ENCODE results near the gene SMCHD1. TPM values are rescaled to one million over a fixed set of nuclear protein-coding genes. Genes with fewer than 3 reads are reported as not detected.

SMCHD1 gene
- total RNA-seq, 2 donors from 2014 or later = 56.0 to 65.1 TPM

DNA sequence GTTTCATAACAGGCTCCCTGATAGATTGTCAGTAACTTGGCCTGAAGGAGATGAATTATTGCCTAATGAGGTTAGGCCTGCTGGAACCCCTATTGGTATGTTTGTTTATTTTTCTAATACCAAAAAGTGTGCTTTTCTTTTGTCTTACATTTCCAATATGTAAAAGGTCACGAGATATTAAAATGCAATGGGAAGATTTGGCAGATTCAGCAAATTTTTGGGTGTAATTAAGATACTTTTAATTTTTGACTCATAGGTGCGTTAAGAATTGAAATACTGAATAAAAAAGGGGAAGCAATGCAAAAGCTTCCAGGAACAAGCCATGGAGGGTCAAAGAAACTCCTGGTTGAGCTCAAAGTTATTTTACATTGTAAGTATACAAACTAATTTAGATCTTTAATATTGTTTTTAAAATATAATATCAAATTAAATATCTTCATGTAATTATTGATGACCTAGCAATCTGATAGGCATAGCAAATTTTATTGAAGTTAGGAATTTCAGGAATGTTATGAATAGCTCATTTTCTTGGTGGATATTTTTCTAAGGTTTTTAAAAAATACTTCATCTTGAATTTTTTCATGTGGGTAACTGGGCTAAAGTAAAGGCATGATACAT lies 52.1 kb downstream of the SMCHD1 start:
- H3K9me3 ChIP-seq = no peaks in the 10 kb centered on the region
- intact Hi-C loops (cut with DNase I) = no loop called here
- H3K36me3 ChIP-seq = no peaks in the 10 kb centered on the region
- no peak for DNase-seq (ENCODE audit: low spot score)
- no peaks in the 10 kb centered on the region for H3K27me3 ChIP-seq (replicated peaks; ENCODE audit: insufficient read depth)
- H3K4me1 ChIP-seq (replicated peaks) = no peaks in the 10 kb centered on the region
- H3K27ac ChIP-seq = no peak overlapping the region
- H3K4me3 ChIP-seq = no peak overlapping the region
- no peak for TF ChIP-seq POLR2A (IDR thresholded peaks at IDR 0.05)
- 92% methylated on average over 2 of the region's 2 CpGs for WGBS

DNA sequence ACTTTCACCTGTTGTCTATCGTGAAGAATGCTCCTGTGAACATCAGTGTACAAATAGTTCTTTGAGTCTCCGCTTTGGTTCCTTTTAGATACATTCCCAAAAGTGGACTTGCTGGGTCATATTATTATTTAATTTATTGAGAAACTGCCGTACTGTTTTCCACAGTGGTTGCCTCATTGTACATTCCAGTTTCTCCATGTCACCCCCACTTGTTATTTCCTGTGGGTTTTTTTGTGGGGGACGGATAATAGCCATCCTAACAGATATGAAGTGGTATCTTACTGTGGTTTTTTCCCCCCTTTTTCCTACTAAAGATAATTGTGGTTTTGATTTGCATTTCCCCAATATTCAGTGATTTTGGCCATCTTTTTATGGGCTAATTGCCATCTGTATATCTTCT lies 53.8 kb downstream of the SMCHD1 start:
- TF ChIP-seq POLR2A (IDR thresholded peaks at IDR 0.05) = no peak
- TF ChIP-seq, protein P1, sequence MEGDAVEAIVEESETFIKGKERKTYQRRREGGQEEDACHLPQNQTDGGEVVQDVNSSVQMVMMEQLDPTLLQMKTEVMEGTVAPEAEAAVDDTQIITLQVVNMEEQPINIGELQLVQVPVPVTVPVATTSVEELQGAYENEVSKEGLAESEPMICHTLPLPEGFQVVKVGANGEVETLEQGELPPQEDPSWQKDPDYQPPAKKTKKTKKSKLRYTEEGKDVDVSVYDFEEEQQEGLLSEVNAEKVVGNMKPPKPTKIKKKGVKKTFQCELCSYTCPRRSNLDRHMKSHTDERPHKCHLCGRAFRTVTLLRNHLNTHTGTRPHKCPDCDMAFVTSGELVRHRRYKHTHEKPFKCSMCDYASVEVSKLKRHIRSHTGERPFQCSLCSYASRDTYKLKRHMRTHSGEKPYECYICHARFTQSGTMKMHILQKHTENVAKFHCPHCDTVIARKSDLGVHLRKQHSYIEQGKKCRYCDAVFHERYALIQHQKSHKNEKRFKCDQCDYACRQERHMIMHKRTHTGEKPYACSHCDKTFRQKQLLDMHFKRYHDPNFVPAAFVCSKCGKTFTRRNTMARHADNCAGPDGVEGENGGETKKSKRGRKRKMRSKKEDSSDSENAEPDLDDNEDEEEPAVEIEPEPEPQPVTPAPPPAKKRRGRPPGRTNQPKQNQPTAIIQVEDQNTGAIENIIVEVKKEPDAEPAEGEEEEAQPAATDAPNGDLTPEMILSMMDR (IDR thresholded peaks at IDR 0.05) = no peak
- DNase-seq (ENCODE audit: low spot score) = no peak
- no peak overlapping the region for H3K4me3 ChIP-seq
- H3K4me1 ChIP-seq (replicated peaks) = no peaks in the 10 kb centered on the region
- intact Hi-C loops (cut with DNase I) = no loop called here
- H3K36me3 ChIP-seq = no peaks in the 10 kb centered on the region
- no peak overlapping the region for H3K27ac ChIP-seq
- no peaks in the 10 kb centered on the region for H3K27me3 ChIP-seq (replicated peaks; ENCODE audit: insufficient read depth)
- 67% methylated on average over 4 of the region's 4 CpGs for WGBS
- no peaks in the 10 kb centered on the region for H3K9me3 ChIP-seq

DNA sequence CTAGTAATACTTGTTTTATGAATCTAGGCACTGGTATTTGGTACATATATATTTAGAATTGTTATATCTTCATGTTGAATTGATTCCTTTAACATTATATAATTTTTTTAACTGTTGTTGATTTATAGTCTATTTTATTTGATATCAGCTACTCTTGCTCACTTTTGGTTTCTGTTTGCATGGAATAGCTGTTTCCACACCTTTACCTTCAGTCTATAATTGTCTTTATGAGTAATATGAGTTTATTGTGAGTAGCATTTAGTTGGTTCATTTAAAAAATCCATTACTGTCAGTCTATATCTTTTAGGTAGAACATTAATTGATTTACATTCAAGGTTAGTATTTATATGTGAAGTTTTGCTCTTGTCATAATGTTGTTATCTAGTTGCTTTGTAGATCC lies 58.6 kb downstream of the SMCHD1 start:
- Histone ChIP-seq H3K4me1 (replicated peaks) (no peaks in the 10 kb centered on the region), H3K36me3 (no peaks in the 10 kb centered on the region), H3K4me3 (no peak overlapping the region), H3K9me3 (no peaks in the 10 kb centered on the region), H3K27ac (no peak overlapping the region), H3K27me3 (replicated peaks; ENCODE audit: insufficient read depth) (no peaks in the 10 kb centered on the region)
- intact Hi-C loops (cut with DNase I) = no loop called here
- TF ChIP-seq, protein P1 (IDR thresholded peaks at IDR 0.05) = no peak
- TF ChIP-seq POLR2AphosphoS5 (IDR thresholded peaks at IDR 0.05) (no peak), POLR2A (IDR thresholded peaks at IDR 0.05) (no peak)
- no peak for DNase-seq (ENCODE audit: low spot score)

DNA sequence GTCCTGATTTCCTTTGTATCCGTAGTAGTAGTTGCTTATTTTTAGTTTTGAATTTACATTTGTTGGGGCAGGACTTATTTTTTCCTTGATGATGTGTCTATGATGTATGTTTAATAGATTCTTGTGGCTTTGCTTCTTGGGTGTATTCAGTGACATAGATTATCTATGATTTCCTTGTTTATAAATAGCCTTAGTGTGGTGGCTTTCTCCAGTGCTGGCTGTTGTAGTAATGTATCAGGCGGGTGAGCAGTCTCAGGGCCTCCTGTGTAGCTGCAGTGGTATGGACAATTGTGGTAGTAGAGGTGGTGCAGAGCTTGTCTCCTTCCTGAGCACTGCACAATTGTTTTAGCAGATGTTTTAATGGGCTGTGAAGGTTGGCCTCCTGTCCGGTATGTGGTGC lies 60.5 kb downstream of the SMCHD1 start:
- no peaks in the 10 kb centered on the region for H3K4me1 ChIP-seq (replicated peaks)
- no peaks in the 10 kb centered on the region for H3K36me3 ChIP-seq
- H3K27ac ChIP-seq = no peak overlapping the region
- TF ChIP-seq POLR2A (IDR thresholded peaks at IDR 0.05) (no peak), POLR2AphosphoS5 (IDR thresholded peaks at IDR 0.05) (no peak)
- TF ChIP-seq, protein P1 (IDR thresholded peaks at IDR 0.05) = no peak
- WGBS = 94% methylated on average over 3 of the region's 3 CpGs
- intact Hi-C loops (cut with DNase I) = no loop called here
- no peaks in the 10 kb centered on the region for H3K27me3 ChIP-seq (replicated peaks; ENCODE audit: insufficient read depth)
- H3K9me3 ChIP-seq = no peaks in the 10 kb centered on the region
- no peak overlapping the region for H3K4me3 ChIP-seq
- no peak for DNase-seq (ENCODE audit: low spot score)

DNA sequence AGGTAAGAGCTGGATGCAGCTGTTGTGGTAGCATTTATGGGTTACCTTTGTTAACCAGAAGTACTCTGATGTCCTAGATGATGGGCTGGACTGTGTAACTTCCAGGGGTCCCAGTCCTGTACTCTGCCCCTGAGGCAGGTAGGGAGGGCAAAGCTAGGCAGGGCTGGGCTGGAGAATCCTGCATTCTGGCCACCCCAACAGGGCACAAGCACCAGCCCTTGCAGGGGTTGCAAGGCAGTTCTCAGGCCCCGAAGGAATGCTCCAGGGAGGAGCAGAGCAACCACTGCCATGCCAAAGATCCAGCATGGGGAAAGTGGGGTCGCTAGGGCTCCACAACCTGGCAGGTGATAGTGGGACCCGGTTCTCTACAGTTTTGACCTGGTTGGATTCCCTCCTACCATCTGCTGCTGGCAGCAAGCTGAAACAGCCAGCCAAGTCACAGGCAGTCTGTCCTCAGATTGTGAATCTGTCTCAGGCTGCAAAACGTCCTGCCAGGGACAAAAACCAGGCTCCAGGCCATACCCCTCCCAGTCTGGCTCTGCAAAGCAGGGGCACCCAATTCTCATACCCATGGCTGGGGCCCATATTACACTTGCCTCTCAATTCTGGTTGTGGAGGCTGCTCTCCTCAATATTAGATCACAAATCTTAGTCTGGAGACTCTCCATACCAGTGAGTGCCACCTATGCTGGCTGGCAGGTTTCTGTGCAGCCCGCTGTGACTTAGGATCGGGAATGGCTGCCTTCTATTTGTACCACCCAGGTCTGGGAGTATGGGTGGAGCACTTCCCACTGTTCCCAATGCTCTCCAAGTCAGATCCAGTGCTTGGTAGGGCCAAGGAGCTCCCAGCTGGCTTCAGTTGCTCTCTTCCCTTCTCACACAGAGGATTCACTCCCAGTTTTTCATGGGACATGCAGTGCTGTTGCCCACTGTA lies 61.1 kb downstream of the SMCHD1 start:
- intact Hi-C loops (cut with DNase I) = no loop called here
- H3K27me3 ChIP-seq (replicated peaks; ENCODE audit: insufficient read depth) = no peaks in the 10 kb centered on the region
- no peaks in the 10 kb centered on the region for H3K9me3 ChIP-seq
- H3K27ac ChIP-seq = no peak overlapping the region
- H3K4me1 ChIP-seq (replicated peaks) = no peaks in the 10 kb centered on the region
- DNase-seq (ENCODE audit: low spot score) = no peak
- no peaks in the 10 kb centered on the region for H3K36me3 ChIP-seq
- WGBS = 65% methylated on average over 6 of the region's 6 CpGs
- no peak for TF ChIP-seq POLR2A (IDR thresholded peaks at IDR 0.05)
- no peak for TF ChIP-seq POLR2AphosphoS5 (IDR thresholded peaks at IDR 0.05)
- TF ChIP-seq, protein P1 (IDR thresholded peaks at IDR 0.05) = no peak
- H3K4me3 ChIP-seq = no peak overlapping the region

Measured in prostate gland (tissue), 2 donors.